Gastrocnemius medialis (tissue), 4 donors: Measurements from ENCODE around the gene PLEKHA1. TPM values are rescaled to one million over a fixed set of nuclear protein-coding genes. Genes with fewer than 3 reads are reported as not detected.

Experiments
- ATAC-seq, 2 donors: fragments of 150-250 bp; one replicate each; pipeline ENCODE4 v1.9.1; 2016
- DNase-seq, 2 donors: peaks; one replicate each; pipeline ENCODE4 v3.0.0-alpha.2; 2019
- H3K27ac ChIP-seq, 4 donors: fragments of 200-600 bp; sonication (generic); 1 replicate in 1 of 4; 2 replicates in 3 of 4; pipeline ENCODE4 v1.5.1; 2016 to 2018; ENCODE audit warnings: mild to moderate bottlenecking in 2 of 4, moderate library complexity in 1 of 4
- H3K27me3 ChIP-seq, 3 donors: fragments of 200-600 bp; sonication (generic) in 2 of 3; 1 replicate in 1 of 3; 2 replicates in 2 of 3; pipeline versions ENCODE4 v1.5.1 to v1.6.0; 2016 to 2019; ENCODE audit warnings: mild to moderate bottlenecking in 1 of 3, moderate library complexity in 1 of 3
- H3K36me3 ChIP-seq, 2 donors: fragments of 200-600 bp; sonication (generic) in 1 of 2; one replicate each; pipeline ENCODE4 v1.5.1; 2017 to 2018
- H3K4me1 ChIP-seq, 2 donors: fragments of 200-600 bp; sonication (generic) in 1 of 2; one replicate each; pipeline ENCODE4 v1.5.1; 2016 to 2017; ENCODE audit warnings: mild to moderate bottlenecking in 2 of 2
- H3K4me3 ChIP-seq, 4 donors: fragments of 200-600 bp; sonication (generic) in 3 of 4; 1 replicate in 1 of 4; 2 replicates in 3 of 4; pipeline ENCODE4 v1.5.1; 2016 to 2019; ENCODE audit warnings: mild to moderate bottlenecking in 2 of 4
- H3K9me3 ChIP-seq, 3 donors: fragments of 200-600 bp; sonication (generic) in 2 of 3; 1 replicate in 1 of 3; 2 replicates in 2 of 3; pipeline ENCODE4 v1.5.1; 2016 to 2019
- CTCF ChIP-seq, 5 experiments: fragments of 450-650 bp in 3 of 5; fragments of 200-600 bp in 2 of 5; sonication (generic) in 2 of 5; IDR thresholded peaks in 4 of 5; conservative IDR thresholded peaks in 1 of 5; 1 replicate in 4 of 5; 2 replicates in 1 of 5; pipeline ENCODE4 v1.5.1; 2016 to 2019; ENCODE audit warnings: antibody characterized with exemption in 5 of 5, mild to moderate bottlenecking in 3 of 5, moderate library complexity in 3 of 5
- POLR2A ChIP-seq, 2 donors: fragments of 450-650 bp; IDR thresholded peaks; one replicate each; pipeline ENCODE4 v1.6.1; 2017; ENCODE audit warnings: antibody characterized with exemption in 2 of 2, mild to moderate bottlenecking in 2 of 2, moderate library complexity in 2 of 2
- in situ Hi-C, 4 donors: fragments of 200-750 bp; cut with MboI; loops; one replicate each; pipeline versions ENCODE4 v1.15.0 to v1.8.0; 2017; ENCODE audit warnings: low sequenced_read_pairs in 4 of 4
- intact Hi-C: fragments of 100-400 bp; cut with DNase I; formaldehyde crosslinking; loops from one replicate; pipeline ENCODE4 v1.15.1; 2023; ENCODE audit warnings: low total_unique reads
- total RNA-seq, 4 donors: library from RNA; depleted of rRNA; stranded (reverse); fragments of >200 nt; gene quantifications; one replicate each; pipeline versions ENCODE4 v1.1.0 to v1.2.3, GENCODE V29; 2016

The PLEKHA1 gene
- total RNA-seq, 4 donors from 2014 or later = 33.7 to 54.0 (median 37.8) TPM

GRCh38 chr10:122393288-122393687 lies 18.8 kb downstream of the PLEKHA1 start:
- Histone ChIP-seq H3K27me3 (no peaks in the 10 kb centered on the region), H3K27ac (no peak overlapping the region), H3K4me3 (no peak overlapping the region), H3K4me1 (peaks cover 40 to 52% of the 10 kb centered on the region in 2 donors), H3K36me3 (peaks cover 0 to 30% of the 10 kb centered on the region in 2 donors), H3K9me3 (no peaks in the 10 kb centered on the region)
- ATAC-seq = no peak
- in situ Hi-C loops (no loop called here), intact Hi-C loops (loop anchor here (5.0 kb wide), 1 partner anchor 49 kb away; no protein-coding TSS in a partner anchor)
- DNase-seq = no peak
- TF ChIP-seq CTCF (IDR thresholded peaks at IDR 0.05 in 4 of 5, conservative IDR thresholded peaks at IDR 0.05 in 1 of 5) (no peak), POLR2A (IDR thresholded peaks at IDR 0.05) (no peak)

- in situ Hi-C loops (no loop called here), intact Hi-C loops (no loop called here)
- DNase-seq (no peak), ATAC-seq (no peak)
- Histone ChIP-seq H3K27ac (no peak overlapping the region), H3K9me3 (no peaks in the 10 kb centered on the region), H3K4me3 (no peak overlapping the region), H3K4me1 (no peaks in the 10 kb centered on the region), H3K27me3 (no peaks in the 10 kb centered on the region), H3K36me3 (peaks cover 0 to 88% of the 10 kb centered on the region in 2 donors)
- TF ChIP-seq POLR2A (IDR thresholded peaks at IDR 0.05) = no peak
These were observed 28.1 kb downstream of the PLEKHA1 start for GRCh38 chr10:122402548-122403131.

- ATAC-seq (no peak), DNase-seq (no peak)
- Histone ChIP-seq H3K4me3 (no peak overlapping the region), H3K4me1 (no peaks in the 10 kb centered on the region), H3K27ac (peak overlapping the region in 1 of 4 donors; percentile 3), H3K9me3 (no peaks in the 10 kb centered on the region), H3K27me3 (no peaks in the 10 kb centered on the region), H3K36me3 (peaks cover 0 to 81% of the 10 kb centered on the region in 2 donors)
- TF ChIP-seq POLR2A (IDR thresholded peaks at IDR 0.05) = no peak
- TF ChIP-seq CTCF (IDR thresholded peaks at IDR 0.05 in 4 of 5, conservative IDR thresholded peaks at IDR 0.05 in 1 of 5) = no peak
- in situ Hi-C loops = no loop called here
- intact Hi-C loops = no loop called here
These were observed 30.1 kb downstream of the PLEKHA1 start for GRCh38 chr10:122404576-122404975.

- H3K27me3 ChIP-seq = no peaks in the 10 kb centered on the region
- DNase-seq (peak in 1 of 2 donors; percentile 23), ATAC-seq (no peak)
- H3K9me3 ChIP-seq = no peaks in the 10 kb centered on the region
- intact Hi-C loops (no loop called here), in situ Hi-C loops (no loop called here)
- no peak overlapping the region for H3K4me3 ChIP-seq
- TF ChIP-seq POLR2A (IDR thresholded peaks at IDR 0.05) = no peak
- no peak for TF ChIP-seq CTCF (IDR thresholded peaks at IDR 0.05 in 4 of 5, conservative IDR thresholded peaks at IDR 0.05 in 1 of 5)
- no peaks in the 10 kb centered on the region for H3K4me1 ChIP-seq
- H3K27ac ChIP-seq = no peak overlapping the region
- H3K36me3 ChIP-seq = peaks cover 0 to 54% of the 10 kb centered on the region in 2 donors
These were observed 33.0 kb downstream of the PLEKHA1 start for GRCh38 chr10:122407375-122408125.

- in situ Hi-C loops = no loop called here
- Histone ChIP-seq H3K36me3 (peaks cover 0 to 51% of the 10 kb centered on the region in 2 donors), H3K9me3 (no peaks in the 10 kb centered on the region), H3K27ac (no peak overlapping the region), H3K4me3 (no peak overlapping the region), H3K27me3 (no peaks in the 10 kb centered on the region), H3K4me1 (no peaks in the 10 kb centered on the region)
- intact Hi-C loops = no loop called here
- TF ChIP-seq POLR2A (IDR thresholded peaks at IDR 0.05) (no peak), CTCF (IDR thresholded peaks at IDR 0.05 in 4 of 5, conservative IDR thresholded peaks at IDR 0.05 in 1 of 5) (no peak)
- DNase-seq (no peak), ATAC-seq (no peak)
These were observed 38.8 kb downstream of the PLEKHA1 start for GRCh38 chr10:122413327-122413726.
